Suprapubic skin (tissue), 4 donors: Measurements from ENCODE around the gene FAM111B. TPM values are rescaled to one million over a fixed set of nuclear protein-coding genes. Genes with fewer than 3 reads are reported as not detected.
"Not testable (repeated sequence)": the region's sequence is repeated elsewhere in the genome, so short reads cannot be mapped to it uniquely, and the experiment has no call there.

Experiments
- DNase-seq, 2 donors: peaks; one replicate each; pipeline ENCODE4 v3.0.0-alpha.2; 2019; ENCODE audit warnings: low spot score in 2 of 2
- H3K27ac ChIP-seq: fragments of 200-600 bp; sonication (generic); one replicate; pipeline ENCODE4 v1.5.1; 2019
- H3K27me3 ChIP-seq: fragments of 200-600 bp; sonication (generic); one replicate; pipeline ENCODE4 v1.5.1; 2019
- H3K36me3 ChIP-seq: fragments of 200-600 bp; sonication (generic); one replicate; pipeline ENCODE4 v1.5.1; 2019
- H3K4me1 ChIP-seq: fragments of 200-600 bp; sonication (generic); one replicate; pipeline ENCODE4 v1.5.1; 2019
- H3K4me3 ChIP-seq: fragments of 200-600 bp; sonication (generic); one replicate; pipeline ENCODE4 v1.5.1; 2019; ENCODE audit warnings: mild to moderate bottlenecking
- H3K9me3 ChIP-seq: fragments of 200-600 bp; sonication (generic); one replicate; pipeline ENCODE4 v1.5.1; 2019
- CTCF ChIP-seq, 2 donors: fragments of 200-600 bp in 1 of 2; fragments of 450-650 bp in 1 of 2; sonication (generic) in 1 of 2; IDR thresholded peaks; one replicate each; pipeline ENCODE4 v1.5.1; 2016 to 2019; ENCODE audit warnings: antibody characterized with exemption in 2 of 2, mild to moderate bottlenecking in 1 of 2, moderate library complexity in 1 of 2
- POLR2A ChIP-seq, 2 donors: fragments of 450-650 bp; IDR thresholded peaks; one replicate each; pipeline ENCODE4 v1.6.1; 2017; ENCODE audit warnings: antibody characterized with exemption in 2 of 2, mild to moderate bottlenecking in 2 of 2, moderate library complexity in 2 of 2
- POLR2AphosphoS5 ChIP-seq, 3 donors: sonication (generic); formaldehyde crosslinking; IDR thresholded peaks; one replicate each; pipeline ENCODE4 v1.6.1; 2017; ENCODE audit warnings: antibody characterized with exemption in 3 of 3
- WGBS: methylation state at CpG from one replicate; pipeline ENCODE4 v1.1.5; 2018; 5-methylcytosine and 5-hydroxymethylcytosine counted together
- total RNA-seq, 4 donors: library from RNA; depleted of rRNA; stranded (reverse); fragments of >200 nt; gene quantifications; one replicate each; pipeline ENCODE4 v1.1.0, GENCODE V29; 2016

The FAM111B gene
- total RNA-seq, 4 donors from 2014 or later: 0.48 to 1.8 (median 1.5) TPM

GRCh38 chr11:59088162-59088561 is 18.9 kb upstream of the FAM111B start:
- no peak for DNase-seq
- no peaks in the 10 kb centered on the region for H3K36me3 ChIP-seq
- H3K27ac ChIP-seq: no peak overlapping the region
- TF ChIP-seq POLR2AphosphoS5 (IDR thresholded peaks at IDR 0.05): no peak
- no peak for TF ChIP-seq CTCF (IDR thresholded peaks at IDR 0.05)
- no peak overlapping the region for H3K4me3 ChIP-seq
- H3K27me3 ChIP-seq: no peaks in the 10 kb centered on the region
- H3K4me1 ChIP-seq: no peaks in the 10 kb centered on the region
- 90% methylated on average over 4 of the region's 4 CpGs for WGBS
- H3K9me3 ChIP-seq: no peaks in the 10 kb centered on the region

- not testable (repeated sequence) for H3K27me3 ChIP-seq, H3K4me3 ChIP-seq, DNase-seq, H3K36me3 ChIP-seq, H3K4me1 ChIP-seq, H3K9me3 ChIP-seq, H3K27ac ChIP-seq
Measured at GRCh38 chr11:59093576-59093975, 13.5 kb upstream of the FAM111B start.

- not testable (repeated sequence) for H3K27ac ChIP-seq
Measured at GRCh38 chr11:59095225-59095624, 11.8 kb upstream of the FAM111B start.

GRCh38 chr11:59095972-59096575 is 11.0 kb upstream of the FAM111B start:
- H3K27ac ChIP-seq, H3K9me3 ChIP-seq, H3K27me3 ChIP-seq, H3K36me3 ChIP-seq, H3K4me3 ChIP-seq, H3K4me1 ChIP-seq, DNase-seq: not testable (repeated sequence)
- WGBS: 74% methylated on average over 5 of the region's 5 CpGs

More at GRCh38 chr11:59095225-59095624, 11.8 kb upstream of the FAM111B start:
- H3K4me3 ChIP-seq, H3K36me3 ChIP-seq, H3K4me1 ChIP-seq, DNase-seq, H3K27me3 ChIP-seq, H3K9me3 ChIP-seq: not testable (repeated sequence)
- WGBS: 56% methylated on average over 1 of the region's 1 CpG

GRCh38 chr11:59097113-59097708 is 9.8 kb upstream of the FAM111B start:
- H3K36me3 ChIP-seq: no peaks in the 10 kb centered on the region
- peaks cover 6% of the 10 kb centered on the region for H3K4me1 ChIP-seq
- DNase-seq: no peak
- 91% methylated on average over 5 of the region's 5 CpGs for WGBS
- no peak overlapping the region for H3K27ac ChIP-seq
- no peaks in the 10 kb centered on the region for H3K27me3 ChIP-seq
- no peak for TF ChIP-seq POLR2A (IDR thresholded peaks at IDR 0.05)
- peak; percentile 32 to 58 for TF ChIP-seq CTCF (IDR thresholded peaks at IDR 0.05)
- no peak overlapping the region for H3K4me3 ChIP-seq
- H3K9me3 ChIP-seq: no peaks in the 10 kb centered on the region

GRCh38 chr11:59097938-59098337 is 9.1 kb upstream of the FAM111B start:
- not testable (repeated sequence) for H3K27me3 ChIP-seq, H3K27ac ChIP-seq, DNase-seq, H3K9me3 ChIP-seq, H3K4me3 ChIP-seq, H3K36me3 ChIP-seq, H3K4me1 ChIP-seq
- WGBS: 74% methylated on average over 8 of the region's 8 CpGs

GRCh38 chr11:59102259-59102765 is 4.7 kb upstream of the FAM111B start:
- no peaks in the 10 kb centered on the region for H3K27me3 ChIP-seq
- no peak overlapping the region for H3K27ac ChIP-seq
- 2% methylated on average over 21 of the region's 23 CpGs for WGBS
- DNase-seq: peak; percentile 69 to 81
- H3K9me3 ChIP-seq: no peaks in the 10 kb centered on the region
- H3K36me3 ChIP-seq: no peaks in the 10 kb centered on the region
- H3K4me1 ChIP-seq: peaks cover 16% of the 10 kb centered on the region
- TF ChIP-seq CTCF (IDR thresholded peaks at IDR 0.05) (peak in 1 of 2 donors; percentile 32), POLR2AphosphoS5 (IDR thresholded peaks at IDR 0.05) (no peak)
- peak overlapping the region; percentile 44 for H3K4me3 ChIP-seq

- peaks cover 16% of the 10 kb centered on the region for H3K4me1 ChIP-seq
- WGBS: 24% methylated on average over 10 of the region's 10 CpGs
- not testable (repeated sequence) for DNase-seq, H3K27me3 ChIP-seq, H3K36me3 ChIP-seq, H3K9me3 ChIP-seq, H3K27ac ChIP-seq
- H3K4me3 ChIP-seq: peak overlapping the region; percentile 67
Measured at GRCh38 chr11:59107721-59108120, 684 bp downstream of the FAM111B start.
